ENCODE data around the gene GNG7.

The GNG7 gene

DNA sequence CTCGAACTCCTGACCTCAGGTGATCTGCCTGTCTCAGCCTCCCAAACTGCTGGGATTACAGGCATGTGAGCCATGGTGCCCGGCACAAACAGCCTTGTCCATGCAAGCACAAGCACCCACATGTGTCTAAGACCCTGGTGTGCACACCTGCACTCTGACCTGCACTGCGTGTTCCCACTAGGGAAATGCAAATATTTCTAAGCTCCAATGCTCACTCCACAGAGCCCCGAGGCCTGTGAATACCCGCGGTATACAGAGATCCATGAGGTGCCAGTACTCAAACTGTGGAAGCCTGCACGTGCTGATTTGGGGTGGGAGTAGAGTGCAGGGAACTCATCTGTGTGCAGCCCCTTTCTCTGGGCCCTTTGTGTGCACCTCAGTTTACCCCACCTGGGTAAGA is 211.8 kb downstream of the GNG7 start:
- no peak for DNase-seq (ENCODE audit: low read depth in 2 of 2, low spot score in 1 of 2)

DNA sequence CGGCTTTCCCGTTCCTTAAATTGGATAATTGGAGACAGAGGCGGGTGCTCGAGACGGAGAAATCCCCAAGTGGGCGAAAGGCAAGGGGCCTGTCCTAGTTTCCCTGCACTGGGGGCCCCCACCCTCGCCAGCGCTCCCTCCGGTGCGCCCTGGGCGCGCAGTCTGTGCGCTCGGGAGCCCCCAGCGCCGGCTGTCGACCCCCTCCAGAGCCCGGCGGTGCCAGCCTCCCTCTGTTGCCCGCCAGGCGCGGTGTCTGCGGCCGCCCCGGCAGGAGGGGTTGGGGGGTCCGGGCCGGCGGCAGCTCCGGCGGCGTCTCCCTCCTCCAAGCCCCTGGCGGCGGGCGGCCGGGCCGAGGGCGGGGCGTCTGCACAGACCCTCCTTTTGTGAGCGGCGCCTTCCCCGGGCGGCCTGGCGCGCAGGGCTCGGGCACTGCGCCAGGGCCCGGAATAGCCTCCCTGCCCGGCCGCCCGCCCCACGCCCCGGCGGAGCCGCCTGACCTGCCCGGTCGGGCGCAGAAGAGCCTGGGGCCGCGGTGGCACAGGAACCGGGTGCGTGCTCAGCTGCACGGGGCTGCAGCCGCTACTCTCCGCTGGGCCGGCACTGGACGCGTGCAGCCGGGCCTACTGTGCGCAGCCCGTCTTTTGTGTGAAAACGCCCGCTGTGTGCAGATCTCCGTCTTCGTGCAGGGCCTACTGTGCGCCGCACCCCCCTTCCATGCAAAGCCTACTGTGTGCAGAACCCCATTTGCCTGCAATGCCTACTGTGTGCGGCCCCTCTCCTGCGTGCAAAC is 213.4 kb downstream of the GNG7 start:
- DNase-seq (ENCODE audit: low read depth in 2 of 2, low spot score in 1 of 2): no peak

DNA sequence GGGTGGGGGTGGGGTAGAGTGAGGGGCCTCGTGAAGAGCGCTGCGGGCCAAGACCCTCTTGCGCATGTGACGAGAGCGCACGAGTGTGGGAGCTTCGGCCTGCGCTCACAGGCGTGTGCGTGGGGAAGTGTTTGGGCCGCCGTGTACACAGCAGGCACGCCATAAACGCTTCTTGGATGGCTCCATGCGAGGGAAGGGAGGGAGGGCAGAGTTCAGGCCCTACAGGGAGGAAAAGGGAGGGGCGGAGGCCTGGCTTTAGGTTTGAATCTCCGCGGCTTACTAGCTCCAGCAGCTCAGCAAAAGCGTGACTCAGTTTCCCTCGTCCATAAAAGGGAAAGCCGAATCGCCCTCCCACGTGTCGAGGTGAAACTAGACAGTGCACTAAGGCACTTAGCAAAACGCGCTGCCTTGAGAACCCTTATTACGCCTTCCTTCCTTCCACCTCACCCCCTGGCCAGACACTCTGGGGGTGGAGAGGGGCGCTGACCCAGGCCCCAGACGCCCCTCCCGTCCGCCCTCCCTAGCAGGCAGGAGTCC is 214.0 kb downstream of the GNG7 start:
- no peak for DNase-seq (ENCODE audit: low read depth in 2 of 2, low spot score in 1 of 2)

DNA sequence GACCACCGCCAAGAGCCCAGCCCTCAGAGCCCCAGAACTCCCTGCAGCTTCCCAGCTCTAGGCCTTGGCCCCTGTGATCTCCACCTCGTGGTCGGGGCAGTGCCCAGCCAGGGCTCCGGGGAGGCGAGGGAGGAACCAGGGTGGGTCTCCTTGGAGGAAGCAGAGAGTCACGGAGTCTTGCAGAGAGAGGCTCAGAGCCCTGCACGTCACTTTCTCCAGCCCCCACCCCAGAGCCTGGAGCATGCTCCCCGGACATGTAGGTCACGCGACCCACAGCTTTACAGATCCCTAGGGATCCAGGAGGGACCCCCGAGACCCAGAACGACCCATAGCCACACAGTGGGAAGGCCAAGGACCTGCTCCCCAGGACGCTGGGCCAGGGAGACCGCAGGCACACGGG is 214.7 kb downstream of the GNG7 start:
- DNase-seq (ENCODE audit: low read depth in 2 of 2, low spot score in 1 of 2): no peak

DNA sequence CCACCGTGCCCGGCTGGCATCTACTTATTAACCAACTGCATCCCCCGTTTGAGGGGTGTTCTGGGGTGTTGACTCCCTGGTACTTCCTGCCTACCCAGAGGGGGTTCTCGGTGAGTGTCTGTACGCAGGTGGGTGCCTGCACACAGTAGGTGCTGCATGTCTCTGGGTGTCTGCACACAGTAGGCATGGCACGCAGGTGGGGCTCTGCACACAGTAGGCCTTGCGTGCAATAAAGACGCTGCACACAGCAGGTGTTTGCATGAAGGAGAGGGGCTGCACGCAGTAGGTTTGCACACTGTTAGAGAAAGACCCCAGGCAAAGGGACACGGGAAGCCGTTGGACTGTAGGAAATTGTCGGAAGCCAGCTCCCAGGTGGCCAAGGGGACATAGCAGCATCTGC is 215.4 kb downstream of the GNG7 start:
- DNase-seq (ENCODE audit: low read depth in 2 of 2, low spot score in 1 of 2): no peak

DNA sequence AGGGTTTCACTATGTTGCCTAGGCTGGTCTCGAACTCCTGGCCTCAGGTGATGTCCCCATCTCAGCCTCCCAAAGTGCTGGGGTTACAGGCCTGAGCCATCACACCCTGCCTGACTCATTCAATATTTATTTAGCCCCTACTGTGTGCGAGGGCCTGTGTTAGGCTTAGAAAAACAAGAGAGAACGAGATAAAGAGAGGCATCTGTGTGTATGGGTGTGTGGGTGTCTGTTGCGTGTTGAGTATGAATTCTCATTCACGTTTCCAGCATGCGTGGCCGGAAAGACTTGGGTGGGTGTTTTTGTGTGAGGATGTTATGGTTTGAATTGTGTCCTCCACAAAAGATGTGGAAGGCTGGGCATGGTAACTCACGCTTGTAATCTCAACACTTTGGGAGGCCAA is 217.1 kb downstream of the GNG7 start:
- no peak for DNase-seq (ENCODE audit: low read depth in 2 of 2, low spot score in 1 of 2)

DNA sequence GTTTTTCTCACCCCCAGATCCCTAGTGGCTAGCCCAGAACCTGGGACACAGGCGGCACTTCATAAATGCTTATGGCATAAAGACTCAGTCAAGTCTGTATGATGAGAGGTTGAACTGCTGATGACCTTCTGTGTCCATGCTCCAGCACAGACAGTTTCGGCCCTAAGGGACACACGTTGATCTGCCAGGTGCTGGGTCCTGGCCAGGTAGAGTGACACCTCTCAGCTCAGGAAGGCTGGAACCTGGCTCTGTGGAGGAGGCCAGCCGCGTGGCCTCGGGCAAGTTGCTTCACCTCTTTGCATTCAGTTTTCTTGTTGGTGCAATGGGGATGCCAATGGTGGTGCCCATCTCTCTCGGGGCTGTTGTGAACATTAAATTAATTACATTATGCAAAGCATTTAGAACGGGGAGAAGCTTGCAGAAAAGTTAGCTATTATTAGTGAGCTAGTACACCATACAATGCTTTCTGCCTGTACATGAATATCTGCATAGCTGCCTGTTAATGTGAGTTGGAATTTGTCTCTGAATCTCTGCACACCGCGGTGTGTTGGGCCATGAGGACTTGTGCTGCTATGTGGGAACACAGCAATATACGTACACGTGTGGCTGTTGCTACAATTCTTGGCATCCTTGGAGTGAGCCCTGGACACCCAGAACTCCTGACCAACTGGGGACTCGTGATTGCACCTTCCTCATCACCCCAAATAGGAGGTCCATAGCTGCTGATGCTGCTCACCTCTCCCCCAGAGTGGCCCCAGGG is 218.1 kb downstream of the GNG7 start:
- DNase-seq (ENCODE audit: low read depth in 2 of 2, low spot score in 1 of 2): no peak

DNA sequence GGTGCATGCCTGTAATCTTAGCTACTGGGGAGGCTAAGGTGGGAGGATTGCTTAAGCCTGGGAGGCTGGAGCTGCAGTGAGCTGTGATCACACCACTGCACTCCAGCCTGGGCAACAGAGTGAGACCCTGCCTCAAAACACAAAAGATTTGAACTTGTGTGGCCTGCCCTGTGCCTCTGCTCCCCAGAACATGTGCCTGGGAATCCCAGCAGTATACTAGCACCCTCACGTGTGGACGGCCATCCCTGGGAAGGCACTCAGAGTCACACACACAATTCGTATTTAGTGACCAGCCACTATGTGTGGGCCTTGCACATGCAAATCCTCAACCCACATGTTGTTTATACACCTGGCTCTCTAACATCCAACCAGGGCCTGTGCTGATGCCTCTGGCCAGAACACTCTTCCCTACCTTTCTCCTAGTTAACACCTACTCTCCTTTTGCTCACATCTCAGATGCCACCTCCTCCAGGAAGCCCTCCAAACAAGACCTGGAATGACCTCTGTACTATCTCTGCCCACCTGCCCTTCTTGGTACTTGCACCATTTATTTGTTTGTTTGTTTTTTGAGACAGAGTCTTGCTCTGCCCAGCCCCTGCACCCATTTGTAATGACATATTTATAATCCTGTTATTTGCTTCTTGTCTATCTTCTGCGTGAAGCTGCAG is 218.9 kb downstream of the GNG7 start:
- no peak for DNase-seq (ENCODE audit: low read depth in 2 of 2, low spot score in 1 of 2)

DNA sequence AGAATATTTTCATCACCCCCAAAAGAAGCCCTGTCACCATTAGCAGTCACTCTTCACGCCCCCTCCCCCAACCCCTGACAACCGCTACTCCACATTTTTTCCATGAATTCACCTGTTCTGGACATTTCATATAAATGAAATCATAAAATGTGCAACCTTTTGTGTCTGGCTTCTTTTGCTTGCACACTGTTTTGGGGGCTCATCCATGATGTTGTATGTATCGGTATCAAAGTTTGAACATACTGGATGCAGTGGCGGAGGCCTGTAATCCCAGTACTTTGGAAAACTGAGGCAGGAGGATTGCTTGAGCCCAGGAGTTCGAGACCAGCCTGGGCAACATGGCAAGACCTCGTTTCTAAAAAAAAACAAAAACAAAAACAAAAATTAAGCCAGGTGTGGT is 219.4 kb downstream of the GNG7 start:
- no peak for DNase-seq (ENCODE audit: low read depth in 2 of 2, low spot score in 1 of 2)

DNA sequence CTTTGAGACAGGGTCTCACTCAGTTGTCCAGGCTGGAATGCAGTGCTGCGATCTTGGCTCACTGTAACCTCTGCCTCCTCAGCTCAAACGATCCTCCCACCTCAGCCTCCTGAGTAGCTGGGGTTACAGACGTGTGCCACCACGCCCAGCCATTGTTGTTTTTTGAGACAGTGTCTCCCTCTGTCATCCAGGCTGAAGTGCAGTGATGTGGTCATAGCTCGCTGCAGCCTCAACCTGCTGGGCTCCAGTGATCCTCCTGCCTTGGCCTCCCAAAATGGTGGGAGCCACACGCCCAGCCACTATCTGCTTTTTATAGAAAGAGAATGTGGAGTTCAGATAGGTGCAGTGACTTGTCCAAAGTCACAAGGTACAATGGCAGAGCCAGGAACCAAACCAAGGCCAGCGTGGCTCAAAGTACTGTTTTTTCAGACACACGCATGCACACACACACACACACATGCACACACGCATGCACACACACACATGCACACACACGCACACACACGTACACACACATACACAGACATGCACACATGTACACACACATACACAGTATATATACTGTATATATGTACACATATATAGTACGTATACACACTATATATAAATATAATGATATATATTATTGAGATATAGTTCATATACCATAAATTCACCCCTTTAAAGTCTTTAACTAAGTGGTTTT is 220.0 kb downstream of the GNG7 start:
- no peak for DNase-seq (ENCODE audit: low read depth in 2 of 2, low spot score in 1 of 2)

DNA sequence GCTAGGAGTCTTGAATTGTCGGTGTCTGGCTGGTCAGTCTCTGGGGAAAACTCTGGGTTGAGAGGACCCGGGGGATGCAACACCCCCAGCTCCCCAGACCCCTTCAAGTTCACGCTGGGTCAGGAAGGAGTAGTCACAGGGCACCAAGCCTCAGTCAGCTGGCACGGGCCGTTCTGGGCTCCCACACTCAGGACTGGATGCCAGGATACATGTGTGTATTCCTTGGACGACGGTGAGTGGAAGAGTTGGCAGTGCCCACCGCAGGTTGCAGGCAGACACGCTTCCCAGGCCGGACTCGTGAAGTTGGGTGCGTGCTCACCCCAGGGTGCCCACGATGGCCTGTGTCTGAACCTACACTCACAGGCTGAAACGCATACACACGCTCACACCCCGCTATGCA is 221.0 kb downstream of the GNG7 start:
- no peak for DNase-seq (ENCODE audit: low read depth in 2 of 2, low spot score in 1 of 2)

DNA sequence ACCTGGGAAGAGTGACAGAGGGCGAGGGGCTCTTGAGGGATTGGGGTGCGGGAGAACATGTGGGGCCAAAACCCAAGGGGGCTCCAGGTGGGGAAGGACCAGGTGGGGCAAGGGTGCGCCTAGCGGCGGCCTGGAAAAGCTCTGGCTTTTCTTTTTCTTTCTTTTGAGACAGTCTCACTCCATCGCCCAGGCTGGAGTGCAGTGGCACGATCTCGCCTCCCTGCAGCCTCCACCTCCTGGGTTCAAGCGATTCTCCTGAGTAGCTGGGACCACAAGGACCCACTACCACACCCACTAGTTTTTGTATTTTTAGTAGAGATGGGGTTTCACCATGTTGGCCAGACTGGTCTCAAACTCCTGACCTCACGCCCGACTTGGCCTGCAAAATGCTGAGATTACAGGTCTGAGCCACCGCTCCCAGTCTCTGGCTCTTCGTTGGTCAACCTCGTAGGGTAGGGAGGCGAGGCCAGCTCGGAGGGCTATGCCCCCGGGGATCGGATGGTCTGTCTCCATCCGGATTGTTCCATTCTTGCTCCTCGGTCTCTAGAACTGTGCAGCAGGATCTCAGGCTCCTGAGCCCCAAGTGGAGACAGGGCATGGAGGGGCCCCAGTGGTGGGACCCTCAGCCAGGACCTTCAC is 222.8 kb downstream of the GNG7 start:
- DNase-seq (ENCODE audit: low read depth in 2 of 2, low spot score in 1 of 2): no peak

DNA sequence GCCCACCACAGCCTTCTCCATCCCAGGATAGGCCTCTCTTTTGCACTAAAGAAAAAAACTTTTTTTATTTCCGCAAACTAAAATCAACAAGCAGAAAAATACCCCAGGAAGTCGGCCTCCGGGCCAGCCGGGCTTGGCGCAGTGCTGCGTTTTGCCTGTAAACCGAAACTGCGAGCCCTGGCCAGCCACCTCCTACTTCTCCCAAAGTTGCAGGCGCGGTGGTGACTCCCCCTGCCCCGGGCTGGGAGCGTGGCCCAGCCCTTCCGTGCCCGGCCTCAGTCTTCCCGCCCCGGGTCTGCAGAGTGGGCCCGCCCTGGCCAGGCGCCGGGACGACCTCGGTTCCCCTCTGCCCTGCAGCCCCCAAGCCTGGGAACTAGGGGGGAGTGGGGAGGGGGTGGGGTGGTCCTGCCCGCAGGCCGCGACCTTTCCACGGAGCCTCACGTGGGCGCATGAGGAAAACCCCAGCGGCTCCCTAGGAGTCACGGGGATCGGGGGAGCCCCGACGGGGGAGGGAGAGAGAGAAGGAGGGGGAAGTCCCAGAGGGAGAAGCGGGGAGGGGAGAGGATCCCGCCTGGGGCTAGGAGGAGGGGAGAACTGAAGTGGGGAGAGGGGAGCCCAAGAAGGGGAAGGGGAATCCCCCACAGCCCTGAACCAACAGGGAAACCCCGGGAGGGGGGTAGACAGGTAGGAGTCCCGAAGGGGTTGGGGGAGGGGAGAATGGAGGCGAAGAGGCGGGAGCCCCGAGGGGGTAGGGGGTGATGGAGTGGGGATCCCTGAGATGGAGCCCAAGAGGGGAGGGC is 223.5 kb downstream of the GNG7 start:
- DNase-seq (ENCODE audit: low read depth in 2 of 2, low spot score in 1 of 2): peak; percentile 38 to 41

DNA sequence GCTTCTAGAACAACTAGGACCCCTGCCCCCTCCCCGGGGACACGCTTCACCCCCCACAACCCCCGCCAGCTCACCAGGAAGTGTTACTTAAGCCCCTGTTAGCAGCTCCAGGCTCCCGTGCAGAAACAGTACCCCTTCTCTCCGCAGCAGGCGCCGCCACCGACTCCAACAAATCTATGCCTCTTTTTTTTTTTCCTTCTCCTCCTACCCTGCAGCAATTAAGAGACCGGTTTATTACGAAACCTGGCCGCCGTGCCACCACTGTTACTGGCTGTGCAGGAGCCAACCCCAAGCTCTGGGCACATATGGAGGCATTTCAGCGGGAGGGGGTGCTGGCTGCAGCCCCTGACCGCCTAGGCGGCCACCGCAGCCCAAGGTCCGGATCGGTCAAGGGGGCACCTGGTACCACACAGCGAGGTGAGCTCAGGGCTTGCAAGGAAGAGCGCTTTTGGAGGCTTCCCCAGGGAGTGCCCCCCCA is 224.2 kb downstream of the GNG7 start:
- DNase-seq (ENCODE audit: low read depth in 2 of 2, low spot score in 1 of 2): peak in 1 of 2 donors; percentile 23

DNA sequence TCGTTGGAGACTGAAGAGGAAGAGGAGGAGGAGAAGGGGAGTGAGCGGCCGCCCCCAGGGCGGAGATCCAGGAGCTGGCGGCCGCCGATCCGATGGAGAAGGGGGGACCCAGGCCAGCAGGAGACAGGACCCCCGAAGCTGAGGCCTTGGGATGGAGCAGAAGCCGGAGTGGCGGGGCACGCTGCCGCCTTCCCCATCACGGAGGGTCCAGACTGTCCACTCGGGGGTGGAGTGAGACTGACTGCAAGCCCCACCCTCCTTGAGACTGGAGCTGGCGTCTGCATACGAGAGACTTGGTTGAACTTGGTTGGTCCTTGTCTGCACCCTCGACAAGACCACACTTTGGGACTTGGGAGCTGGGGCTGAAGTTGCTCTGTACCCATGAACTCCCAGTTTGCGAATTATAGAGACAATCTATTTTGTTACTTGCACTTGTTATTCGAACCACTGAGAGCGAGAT is 224.7 kb downstream of the GNG7 start:
- no peak for DNase-seq (ENCODE audit: low read depth in 2 of 2, low spot score in 1 of 2)

DNA sequence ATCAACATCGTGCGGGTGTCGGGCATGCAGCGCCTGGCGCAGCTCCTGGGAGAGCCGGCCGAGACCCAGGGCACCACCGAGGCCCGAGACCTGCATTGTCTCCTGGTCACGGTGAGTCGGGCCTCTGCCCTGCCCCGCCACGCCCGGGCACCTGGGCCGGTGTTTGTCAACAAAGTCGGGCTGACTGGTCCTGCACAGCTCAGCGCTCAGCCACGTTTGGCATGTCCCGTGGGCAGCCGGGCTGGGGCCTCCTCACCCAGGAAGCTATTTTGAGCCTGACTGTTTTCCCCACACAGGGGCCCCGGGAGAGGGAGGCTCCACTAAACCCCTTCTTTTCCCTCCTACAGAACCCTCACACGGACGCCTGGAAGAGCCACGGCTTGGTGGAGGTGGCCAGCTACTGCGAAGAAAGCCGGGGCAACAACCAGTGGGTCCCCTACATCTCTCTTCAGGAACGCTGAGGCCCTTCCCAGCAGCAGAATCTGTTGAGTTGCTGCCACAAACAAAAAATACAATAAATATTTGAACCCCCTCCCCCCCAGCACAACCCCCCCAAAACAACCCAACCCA is 225.3 kb downstream of the GNG7 start:
- DNase-seq (ENCODE audit: low read depth in 2 of 2, low spot score in 1 of 2): no peak

DNA sequence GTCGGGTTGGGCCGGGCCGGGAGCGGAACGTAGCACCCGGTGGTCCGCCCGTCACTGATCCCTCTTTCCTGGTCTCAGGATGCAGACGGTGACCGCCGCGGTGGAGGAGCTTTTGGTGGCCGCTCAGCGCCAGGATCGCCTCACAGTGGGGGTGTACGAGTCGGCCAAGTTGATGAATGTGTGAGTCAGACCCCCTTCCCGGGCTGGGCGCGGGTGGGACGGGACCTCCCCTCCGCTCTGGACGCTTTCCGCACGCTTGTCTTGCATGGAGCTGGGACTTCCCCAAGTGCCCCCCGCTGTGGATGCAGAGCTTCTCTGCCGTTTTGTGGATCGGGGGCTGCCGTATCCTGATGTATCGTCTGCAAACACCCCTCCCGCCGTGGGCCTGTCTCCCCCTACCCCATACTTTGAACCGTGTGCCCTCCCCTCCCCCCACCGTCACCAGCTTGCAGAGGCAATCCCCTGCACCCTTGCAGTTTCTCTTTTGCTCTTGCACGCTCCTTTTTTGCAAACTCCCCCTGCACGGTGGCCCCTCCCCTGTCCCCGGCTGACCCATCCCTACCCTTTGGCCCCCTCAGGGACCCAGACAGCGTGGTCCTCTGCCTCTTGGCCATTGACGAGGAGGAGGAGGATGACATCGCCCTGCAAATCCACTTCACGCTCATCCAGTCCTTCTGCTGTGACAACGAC is 225.9 kb downstream of the GNG7 start:
- peak; percentile 38 for DNase-seq (ENCODE audit: low read depth in 2 of 2, low spot score in 1 of 2)

DNA sequence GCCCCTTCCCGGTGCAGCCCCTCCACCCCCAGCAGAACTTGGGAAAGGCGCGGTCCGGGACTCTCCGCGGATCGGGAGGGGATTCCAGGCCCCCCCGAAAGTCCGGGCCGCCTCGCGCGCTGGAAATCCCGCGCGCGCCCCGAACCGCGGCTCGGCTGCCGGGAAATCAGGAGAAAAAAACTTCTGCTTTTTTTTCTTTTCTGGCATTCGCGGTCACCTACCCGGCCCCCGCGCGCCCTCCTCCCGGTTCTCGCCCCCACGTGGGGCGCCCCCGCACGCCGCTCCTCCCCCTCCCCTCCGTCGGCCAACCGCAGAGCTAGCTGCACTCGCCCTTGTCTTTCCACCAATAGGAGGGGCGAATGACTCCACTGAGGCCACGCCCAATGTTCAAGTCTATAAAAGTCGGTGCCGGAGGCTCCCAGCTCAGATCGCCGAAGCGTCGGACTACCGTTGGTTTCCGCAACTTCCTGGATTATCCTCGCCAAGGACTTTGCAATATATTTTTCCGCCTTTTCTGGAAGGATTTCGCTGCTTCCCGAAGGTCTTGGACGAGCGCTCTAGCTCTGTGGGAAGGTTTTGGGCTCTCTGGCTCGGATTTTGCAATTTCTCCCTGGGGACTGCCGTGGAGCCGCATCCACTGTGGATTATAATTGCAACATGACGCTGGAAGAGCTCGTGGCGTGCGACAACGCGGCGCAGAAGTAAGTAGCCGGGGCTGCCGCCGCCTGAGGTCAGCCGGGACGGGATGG is 226.6 kb downstream of the GNG7 start, which contains the start of gene GADD45B:
GADD45B (plus strand) TSS at position 426 of the 749 bp plus-strand sequence; CDS start at position 658, 232 bp downstream.
- DNase-seq (ENCODE audit: low read depth in 2 of 2, low spot score in 1 of 2): peak; percentile 95 to 96

All from stimulated activated CD8-positive, alpha-beta memory T cell treated with anti-CD3 and anti-CD28 coated beads, Interleukin-4, amount 100 ng/mL, for 1 hour (primary cell).